ENCODE data around the gene IL26. TPM values are rescaled to one million over a fixed set of nuclear protein-coding genes. Genes with fewer than 3 reads are reported as not detected.
"Not testable (repeated sequence)": the region's sequence is repeated elsewhere in the genome, so short reads cannot be mapped to it uniquely, and the experiment has no call there.

The IL26 gene
- total and polyA plus RNA-seq, 2 of the 4 experiments (the other 2 are of a cell fraction) = not detected

- no peak overlapping the region for H3K4me3 ChIP-seq (ENCODE audit: insufficient read depth, low read depth, low read length)
- H2BK20ac ChIP-seq (ENCODE audit: low read depth, low read length) = no peak overlapping the region
- no peak overlapping the region for H2BK5ac ChIP-seq (ENCODE audit: low read depth, low read length, poor library complexity, severe bottlenecking)
- no peaks in the 10 kb centered on the region for H3K4me1 ChIP-seq (ENCODE audit: control insufficient read depth, insufficient read depth, low read length)
- H3K14ac ChIP-seq (replicated peaks; ENCODE audit: low read depth, low read length) = no peak overlapping the region
- intact Hi-C loops (cut with micrococcal nuclease) (no loop called here), in situ Hi-C loops (cut with MboI; ENCODE audit: low sequenced_read_pairs) (no loop called here), dilution Hi-C loops (cut with HindIII; ENCODE audit: low sequenced_read_pairs, unreplicated experiment) (no loop called here)
- BruUV-seq (replicated peaks) = no TSS peak
- no peaks in the 10 kb centered on the region for H3K9me1 ChIP-seq (ENCODE audit: insufficient read depth, low read length)
- ChIA-PET POLR2A (ENCODE audit: unreplicated experiment) (no interaction called here), CTCF (no interaction called here)
- no peak overlapping the region for H2BK120ac ChIP-seq (ENCODE audit: low read depth, low read length)
- no peaks in the 10 kb centered on the region for H4K20me1 ChIP-seq (ENCODE audit: insufficient read depth, low read length)
- 40% methylated on average over 2 of the region's 4 CpGs; no CpG with 5 or more reads in 1 of the 2 experiments for WGBS, 2 experiments (ENCODE audit: extremely low coverage in 2 of 2, insufficient read length in 1 of 2)
- H3K9ac ChIP-seq (ENCODE audit: low read depth, low read length) = no peak overlapping the region
- no peak overlapping the region for H4K5ac ChIP-seq (ENCODE audit: low read depth, low read length)
- no peak overlapping the region for H3K18ac ChIP-seq (ENCODE audit: low read depth, low read length)
- H4K8ac ChIP-seq (ENCODE audit: low read depth in 2 of 2, low read length in 2 of 2) = no peak overlapping the region
- H2BK15ac ChIP-seq (ENCODE audit: low read depth, low read length) = no peak overlapping the region
- ATAC-seq (ENCODE audit: low read depth) = no peak
- H3K9me3 ChIP-seq (ENCODE audit: control insufficient read depth, insufficient read depth, low read length) = no peaks in the 10 kb centered on the region
- H2AFZ ChIP-seq (replicated peaks; ENCODE audit: low read length, poor library complexity) = no peak overlapping the region
- H3K56ac ChIP-seq (ENCODE audit: extremely low read depth, insufficient read depth, low read length) = no peak overlapping the region
- no peaks in the 10 kb centered on the region for H3K36me3 ChIP-seq (ENCODE audit: control insufficient read depth, insufficient read depth, low read length)
- H3K79me1 ChIP-seq (ENCODE audit: low read depth in 1 of 2, low read length in 2 of 2) = no peaks in the 10 kb centered on the region
- H2AK5ac ChIP-seq (ENCODE audit: low read depth, low read length) = no peak overlapping the region
- H4K91ac ChIP-seq (ENCODE audit: insufficient read depth, low read depth, low read length) = no peak overlapping the region
- no peak for TF ChIP-seq MAZ (IDR thresholded peaks at IDR 0.05; ENCODE audit: borderline replicate concordance, low read depth, low read length)
- TF ChIP-seq CEBPB (IDR thresholded peaks at IDR 0.05; ENCODE audit: low read depth, low read length) = no peak
- TF ChIP-seq SMC3 (IDR thresholded peaks at IDR 0.05; ENCODE audit: low read depth, low read length) = no peak
- no peak for TF ChIP-seq CHD1 (IDR thresholded peaks at IDR 0.05; ENCODE audit: low read depth, low read length)
- no peak for TF ChIP-seq RCOR1 (IDR thresholded peaks at IDR 0.05; ENCODE audit: insufficient replicate concordance, low read length)
- no peak for TF ChIP-seq ELK1 (IDR thresholded peaks at IDR 0.05; ENCODE audit: borderline replicate concordance, low read depth, low read length)
- no peak for TF ChIP-seq FOS (IDR thresholded peaks at IDR 0.05; ENCODE audit: low read depth, low read length)
- TF ChIP-seq POLR2A (IDR thresholded peaks at IDR 0.05; ENCODE audit: low read depth, low read length) = no peak
- TF ChIP-seq NFE2L2 (IDR thresholded peaks at IDR 0.05; ENCODE audit: low read depth, low read length) = no peak
- H3K27ac ChIP-seq (ENCODE audit: insufficient read depth, low read length) = no peak overlapping the region
- no peak overlapping the region for H3K4me2 ChIP-seq (ENCODE audit: low read depth, low read length)
- H3K23ac ChIP-seq (ENCODE audit: low read depth, low read length) = no peak overlapping the region
- H3K4ac ChIP-seq (ENCODE audit: low read depth, low read length) = no peak overlapping the region
- no peaks in the 10 kb centered on the region for H3K27me3 ChIP-seq (ENCODE audit: control insufficient read depth, insufficient read depth, low read length)
- H2AK9ac ChIP-seq (replicated peaks; ENCODE audit: low read depth, low read length, poor library complexity) = no peak overlapping the region
- no peak for DNase-seq
Observed at GRCh38 chr12:68175557-68176061, 50.0 kb downstream of the IL26 start.

GRCh38 chr12:68174761-68175160, 50.8 kb downstream of the IL26 start:
- H3K9me1 ChIP-seq (ENCODE audit: insufficient read depth, low read length); H3K4me1 ChIP-seq (ENCODE audit: control insufficient read depth, insufficient read depth, low read length); H3K36me3 ChIP-seq (ENCODE audit: control insufficient read depth, insufficient read depth, low read length); POLR2A ChIA-PET (ENCODE audit: unreplicated experiment); H3K4me2 ChIP-seq (ENCODE audit: low read depth, low read length); CTCF ChIA-PET; H2AK5ac ChIP-seq (ENCODE audit: low read depth, low read length); H3K4ac ChIP-seq (ENCODE audit: low read depth, low read length); H3K56ac ChIP-seq (ENCODE audit: extremely low read depth, insufficient read depth, low read length); H3K27ac ChIP-seq (ENCODE audit: insufficient read depth, low read length); H3K14ac ChIP-seq (replicated peaks; ENCODE audit: low read depth, low read length); H4K20me1 ChIP-seq (ENCODE audit: insufficient read depth, low read length); BruUV-seq (replicated peaks); H4K5ac ChIP-seq (ENCODE audit: low read depth, low read length); H4K8ac ChIP-seq (ENCODE audit: low read depth in 2 of 2, low read length in 2 of 2); in situ Hi-C loops (cut with MboI; ENCODE audit: low sequenced_read_pairs); H2BK120ac ChIP-seq (ENCODE audit: low read depth, low read length); H2AFZ ChIP-seq (replicated peaks; ENCODE audit: low read length, poor library complexity); ATAC-seq (ENCODE audit: low read depth); H3K9ac ChIP-seq (ENCODE audit: low read depth, low read length); H3K27me3 ChIP-seq (ENCODE audit: control insufficient read depth, insufficient read depth, low read length); H2BK15ac ChIP-seq (ENCODE audit: low read depth, low read length); H2AK9ac ChIP-seq (replicated peaks; ENCODE audit: low read depth, low read length, poor library complexity); H3K18ac ChIP-seq (ENCODE audit: low read depth, low read length); intact Hi-C loops (cut with micrococcal nuclease); dilution Hi-C loops (cut with HindIII; ENCODE audit: low sequenced_read_pairs, unreplicated experiment); DNase-seq; H3K23ac ChIP-seq (ENCODE audit: low read depth, low read length); H2BK20ac ChIP-seq (ENCODE audit: low read depth, low read length); H3K9me3 ChIP-seq (ENCODE audit: control insufficient read depth, insufficient read depth, low read length); H2BK5ac ChIP-seq (ENCODE audit: low read depth, low read length, poor library complexity, severe bottlenecking); H3K4me3 ChIP-seq (ENCODE audit: insufficient read depth, low read depth, low read length); H3K79me1 ChIP-seq (ENCODE audit: low read depth in 1 of 2, low read length in 2 of 2); H4K91ac ChIP-seq (ENCODE audit: insufficient read depth, low read depth, low read length): not testable (repeated sequence)
- no CpG with 5 or more reads among the region's 3 CpGs for WGBS, 2 experiments (ENCODE audit: extremely low coverage in 2 of 2, insufficient read length in 1 of 2)
